Peyer's patch (tissue), 4 donors: ENCODE data around the gene TGFBR2.

Experiments used
- CTCF ChIP-seq, 6 experiments: fragments of 450-650 bp in 4 of 6; fragments of 200-600 bp in 2 of 6; sonication (generic) in 1 of 6; IDR thresholded peaks; one replicate each; pipeline ENCODE4 v1.5.1; 2017 to 2019; ENCODE audit warnings: antibody characterized with exemption in 6 of 6, mild to moderate bottlenecking in 3 of 6, moderate library complexity in 1 of 6
- POLR2A ChIP-seq, 2 donors: fragments of 450-650 bp; IDR thresholded peaks; one replicate each; pipeline ENCODE4 v1.5.1; 2017; ENCODE audit warnings: antibody characterized with exemption in 2 of 2, mild to moderate bottlenecking in 2 of 2, moderate library complexity in 2 of 2

GRCh38 chr3:30660656-30661055 is 54.3 kb downstream of the TGFBR2 start:
- no peak for TF ChIP-seq POLR2A (IDR thresholded peaks at IDR 0.05)
- TF ChIP-seq CTCF (IDR thresholded peaks at IDR 0.05), result no peak
